LNCAP (cell line): ENCODE measurements around the gene SCNN1B.

Source experiments
- CTCF ChIP-seq: fragments of 450-650 bp; IDR thresholded peaks from 2 replicates; pipeline ENCODE4 v1.5.1; 2017; ENCODE audit warnings: mild to moderate bottlenecking

Gene SCNN1B

GRCh38 chr16:23290189-23291062 lies 11.7 kb upstream of the SCNN1B start:
- no peak for TF ChIP-seq CTCF

GRCh38 chr16:23293016-23293415 lies 9.1 kb upstream of the SCNN1B start:
- TF ChIP-seq CTCF, result no peak

- no peak for TF ChIP-seq CTCF
Observed at GRCh38 chr16:23294260-23294659, 7.8 kb upstream of the SCNN1B start.

- peak; percentile 73 for TF ChIP-seq CTCF
Observed at GRCh38 chr16:23296994-23297393, 5.1 kb upstream of the SCNN1B start.

GRCh38 chr16:23298290-23298915 lies 3.7 kb upstream of the SCNN1B start:
- no peak for TF ChIP-seq CTCF

- TF ChIP-seq CTCF, result no peak
Observed at GRCh38 chr16:23301251-23302044, 654 bp upstream of the SCNN1B start.

GRCh38 chr16:23303685-23304084 lies 1.6 kb downstream of the SCNN1B start:
- no peak for TF ChIP-seq CTCF
